GM10847 (cell line): ENCODE measurements around the gene DYNC2H1.

Experiments
- POLR2A ChIP-seq: IDR thresholded peaks from 2 replicates; pipeline ENCODE4 v1.6.1; 2011; ENCODE audit not compliant: insufficient read length; ENCODE audit errors: extremely low read depth

The DYNC2H1 gene

GRCh38 chr11:103317118-103317517 is 207.9 kb downstream of the DYNC2H1 start:
- no peak for TF ChIP-seq POLR2A

GRCh38 chr11:103322821-103323220 is 213.6 kb downstream of the DYNC2H1 start:
- TF ChIP-seq POLR2A: no peak

- TF ChIP-seq POLR2A: no peak
Measured at GRCh38 chr11:103325686-103326069, 216.5 kb downstream of the DYNC2H1 start.

GRCh38 chr11:103326070-103326794 is 217.0 kb downstream of the DYNC2H1 start:
- no peak for TF ChIP-seq POLR2A

GRCh38 chr11:103327721-103328120 is 218.5 kb downstream of the DYNC2H1 start:
- TF ChIP-seq POLR2A: no peak

- no peak for TF ChIP-seq POLR2A
Measured at GRCh38 chr11:103332409-103332808, 223.2 kb downstream of the DYNC2H1 start.

- no peak for TF ChIP-seq POLR2A
Measured at GRCh38 chr11:103338621-103339484, 229.6 kb downstream of the DYNC2H1 start.

GRCh38 chr11:103339485-103339857 is 230.2 kb downstream of the DYNC2H1 start:
- TF ChIP-seq POLR2A: no peak

- no peak for TF ChIP-seq POLR2A
Measured at GRCh38 chr11:103340956-103341355, 231.7 kb downstream of the DYNC2H1 start.

- no peak for TF ChIP-seq POLR2A
Measured at GRCh38 chr11:103344886-103345285, 235.7 kb downstream of the DYNC2H1 start.

GRCh38 chr11:103349595-103349994 is 240.4 kb downstream of the DYNC2H1 start:
- no peak for TF ChIP-seq POLR2A

GRCh38 chr11:103354656-103355055 is 245.4 kb downstream of the DYNC2H1 start:
- TF ChIP-seq POLR2A: no peak

- TF ChIP-seq POLR2A: no peak
Measured at GRCh38 chr11:103358251-103358650, 249.0 kb downstream of the DYNC2H1 start.

- no peak for TF ChIP-seq POLR2A
Measured at GRCh38 chr11:103359216-103359615, 250.0 kb downstream of the DYNC2H1 start.

- no peak for TF ChIP-seq POLR2A
Measured at GRCh38 chr11:103364687-103365086, 255.5 kb downstream of the DYNC2H1 start.

GRCh38 chr11:103367650-103368049 is 258.4 kb downstream of the DYNC2H1 start:
- no peak for TF ChIP-seq POLR2A

- no peak for TF ChIP-seq POLR2A
Measured at GRCh38 chr11:103368145-103368544, 258.9 kb downstream of the DYNC2H1 start.

GRCh38 chr11:103370076-103370475 is 260.9 kb downstream of the DYNC2H1 start:
- no peak for TF ChIP-seq POLR2A
